ENCODE measurements around the gene KLF16. TPM values are rescaled to one million over a fixed set of nuclear protein-coding genes. Genes with fewer than 3 reads are reported as not detected.

The KLF16 gene
- total and polyA plus RNA-seq, 10 of the 15 experiments (the other 5 are each of a cell fraction or from before 2014, with no cell fraction given) = 0.03 to 41.2 (median 2.6) TPM

DNA sequence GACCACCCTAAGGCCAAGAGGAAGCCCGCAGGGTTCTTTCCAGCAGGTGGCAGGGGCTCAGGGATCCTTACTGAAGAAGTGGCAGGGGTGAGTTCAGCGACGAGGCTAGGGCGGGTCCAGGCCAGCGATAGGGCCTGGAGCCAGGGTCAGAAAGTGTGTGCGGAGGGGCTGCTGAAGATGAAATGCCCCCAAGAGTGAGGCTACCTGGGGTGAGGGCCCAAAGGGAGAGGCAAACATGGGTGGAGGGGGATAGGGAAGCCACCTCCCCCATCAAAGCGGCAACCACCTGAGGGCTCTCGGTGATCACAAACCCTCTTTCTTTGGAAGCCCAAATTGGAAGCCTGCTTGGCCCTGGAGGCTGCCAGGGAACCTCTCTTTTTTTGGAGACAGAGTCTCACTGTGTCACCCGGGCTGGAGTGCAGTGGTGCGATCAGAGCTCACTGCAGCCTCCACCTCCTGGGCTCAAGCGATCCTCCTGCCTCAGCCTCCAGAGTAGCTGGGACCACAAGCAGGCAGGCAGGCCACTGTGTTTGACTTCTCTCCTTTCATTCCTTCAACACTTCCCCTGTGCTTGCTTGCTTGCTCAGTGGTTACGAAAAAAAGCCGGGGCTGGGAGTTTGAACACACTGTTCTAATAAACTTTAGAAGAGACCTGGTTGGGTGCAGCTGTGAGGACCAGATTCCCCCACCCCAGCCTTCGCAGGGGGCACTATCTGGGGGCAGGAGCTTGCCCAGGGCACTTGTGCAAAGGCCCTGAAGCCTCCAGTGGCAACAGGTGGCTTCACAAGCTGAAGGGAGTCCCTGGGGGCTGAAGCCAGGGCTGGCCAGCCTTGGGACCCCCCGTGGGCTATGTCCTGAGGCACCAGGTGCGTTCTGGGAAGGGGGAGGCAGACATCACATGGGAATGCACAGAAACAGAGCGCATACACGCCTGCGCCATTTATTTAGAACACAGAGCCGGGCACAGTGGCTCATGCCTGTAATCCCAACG, 49.9 kb downstream of the KLF16 start:
- in situ Hi-C loops (cut with MboI) = no loop called here
- 51% methylated on average over 21 of the region's 21 CpGs for WGBS (ENCODE audit: insufficient coverage, insufficient replicate concordance, low lambda C conversion rate, missing lambda C conversion rate)

DNA sequence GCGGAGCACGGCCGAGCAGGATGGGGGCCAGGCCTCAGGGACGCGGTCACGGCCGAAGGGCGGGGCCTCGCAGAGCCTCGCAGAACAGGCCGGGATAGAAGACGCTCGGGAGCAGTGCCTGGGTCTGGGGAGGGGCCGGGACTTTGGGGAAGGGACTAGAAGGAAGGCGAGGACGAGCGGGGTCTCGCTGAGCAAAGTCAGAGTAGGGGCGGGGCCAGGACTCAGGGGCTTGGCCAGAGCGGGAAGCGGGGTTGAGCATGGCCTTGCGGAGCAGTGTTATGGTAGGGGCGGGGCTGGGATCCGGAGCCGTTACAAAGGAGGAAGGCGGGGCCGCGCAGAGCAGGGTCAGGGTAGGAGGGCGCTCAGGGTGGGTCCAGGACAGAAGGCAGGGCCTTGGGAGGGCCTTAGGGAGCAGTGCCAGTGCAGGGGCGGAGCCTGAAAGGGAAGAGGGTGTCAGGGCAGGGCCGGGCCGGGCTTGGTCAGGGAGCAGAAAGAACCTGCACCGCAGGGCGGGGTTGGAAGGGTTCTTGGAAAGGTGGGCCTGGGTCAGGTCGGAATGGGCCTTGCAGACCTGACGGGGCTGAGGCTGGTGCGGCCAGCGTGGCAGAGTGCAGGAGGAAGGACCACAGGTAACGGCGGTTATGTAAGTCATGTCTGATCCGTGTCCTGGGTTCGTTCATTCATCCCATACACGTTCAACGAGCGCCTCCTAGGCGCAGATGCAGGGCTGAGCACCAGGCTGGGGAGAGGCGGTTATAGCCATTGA, 50.8 kb downstream of the KLF16 start:
- Histone ChIP-seq H3K27ac (ENCODE audit: control insufficient read depth, insufficient read depth) (peak overlapping the region; percentile 46), H3K36me3 (ENCODE audit: control insufficient read depth in 2 of 2, insufficient read depth in 2 of 2, low read length in 1 of 2) (peaks cover 0 to 15% of the 10 kb centered on the region in 2 experiments; a peak in 2 of 4 replicates), H4K20me1 (ENCODE audit: control insufficient read depth, insufficient read depth) (no peaks in the 10 kb centered on the region), H3K27me3 (replicated peaks in 1 of 2; ENCODE audit: control insufficient read depth in 2 of 2, insufficient read depth in 2 of 2, low read length in 1 of 2) (no peaks in the 10 kb centered on the region), H3K9me3 (replicated peaks; ENCODE audit: control insufficient read depth, insufficient read depth, low read length) (no peaks in the 10 kb centered on the region), H3K9ac (ENCODE audit: control insufficient read depth, insufficient read depth, low read length) (peak overlapping the region; percentile 62), H2AFZ (ENCODE audit: control insufficient read depth, low read depth, low read length) (peak overlapping the region; percentile 88), H3K4me3 (peak overlapping the region; percentile 75), H3K4me2 (ENCODE audit: control insufficient read depth, insufficient read depth) (peak overlapping the region; percentile 87), H3K4me1 (ENCODE audit: control insufficient read depth, insufficient read depth, low read length) (peaks cover 3% of the 10 kb centered on the region; the same call in 1 of the 2 replicates), H3K79me2 (ENCODE audit: control insufficient read depth, insufficient read depth, low read length) (no peaks in the 10 kb centered on the region)
- under 1% methylated on average over 33 of the region's 47 CpGs for WGBS (ENCODE audit: insufficient coverage, insufficient replicate concordance, low lambda C conversion rate, missing lambda C conversion rate)
- no TSS peak for BruUV-seq (replicated peaks)
- FAIRE-seq (peak; percentile 95), ATAC-seq (peak; percentile 95), DNase-seq (ENCODE audit: low read depth, low spot score) (peak; percentile 82)
- RAD21 ChIA-PET (ENCODE audit: unreplicated experiment) = no interaction called here
- in situ Hi-C loops (cut with MboI) = no loop called here
- intact Hi-C loops (cut with micrococcal nuclease; ENCODE audit: unreplicated experiment) = no loop called here
- SMC1A ChIA-PET (ENCODE audit: uncharacterized antibody, unreplicated experiment) = no interaction called here
- CTCF ChIA-PET = interaction anchor here (0.8 kb wide), 1 partner anchor 14 kb away, joined by 3 read pairs; no protein-coding TSS in a partner anchor
- POLR2A ChIA-PET = interaction anchor here (1.0 kb wide), 1 partner anchor 222 kb away, joined by 3 read pairs; no protein-coding TSS in a partner anchor
- TF ChIP-seq, protein P1, sequence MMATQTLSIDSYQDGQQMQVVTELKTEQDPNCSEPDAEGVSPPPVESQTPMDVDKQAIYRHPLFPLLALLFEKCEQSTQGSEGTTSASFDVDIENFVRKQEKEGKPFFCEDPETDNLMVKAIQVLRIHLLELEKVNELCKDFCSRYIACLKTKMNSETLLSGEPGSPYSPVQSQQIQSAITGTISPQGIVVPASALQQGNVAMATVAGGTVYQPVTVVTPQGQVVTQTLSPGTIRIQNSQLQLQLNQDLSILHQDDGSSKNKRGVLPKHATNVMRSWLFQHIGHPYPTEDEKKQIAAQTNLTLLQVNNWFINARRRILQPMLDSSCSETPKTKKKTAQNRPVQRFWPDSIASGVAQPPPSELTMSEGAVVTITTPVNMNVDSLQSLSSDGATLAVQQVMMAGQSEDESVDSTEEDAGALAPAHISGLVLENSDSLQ (IDR thresholded peaks at IDR 0.05) = no peak
- TF ChIP-seq, protein P2, sequence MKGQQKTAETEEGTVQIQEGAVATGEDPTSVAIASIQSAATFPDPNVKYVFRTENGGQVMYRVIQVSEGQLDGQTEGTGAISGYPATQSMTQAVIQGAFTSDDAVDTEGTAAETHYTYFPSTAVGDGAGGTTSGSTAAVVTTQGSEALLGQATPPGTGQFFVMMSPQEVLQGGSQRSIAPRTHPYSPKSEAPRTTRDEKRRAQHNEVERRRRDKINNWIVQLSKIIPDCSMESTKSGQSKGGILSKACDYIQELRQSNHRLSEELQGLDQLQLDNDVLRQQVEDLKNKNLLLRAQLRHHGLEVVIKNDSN (IDR thresholded peaks at IDR 0.05; ENCODE audit: borderline replicate concordance, extremely low read length, insufficient read depth, low read depth, low read length) = no peak
- TF ChIP-seq POLR2AphosphoS5 (IDR thresholded peaks at IDR 0.05; ENCODE audit: low read length) (0 out of 2 replicates have a peak, but pooled peaks have one; percentile 48), ZNF217 (IDR thresholded peaks at IDR 0.05) (no peak), GATAD2B (conservative IDR thresholded peaks at IDR 0.05; ENCODE audit: low read depth) (0 out of 2 replicates have a peak, but pooled peaks have one; percentile 29), KDM1A (IDR thresholded peaks at IDR 0.05; ENCODE audit: borderline replicate concordance) (no peak), SMAD5 (IDR thresholded peaks at IDR 0.05; ENCODE audit: low read depth) (no peak)
- TF ChIP-seq, protein P3, sequence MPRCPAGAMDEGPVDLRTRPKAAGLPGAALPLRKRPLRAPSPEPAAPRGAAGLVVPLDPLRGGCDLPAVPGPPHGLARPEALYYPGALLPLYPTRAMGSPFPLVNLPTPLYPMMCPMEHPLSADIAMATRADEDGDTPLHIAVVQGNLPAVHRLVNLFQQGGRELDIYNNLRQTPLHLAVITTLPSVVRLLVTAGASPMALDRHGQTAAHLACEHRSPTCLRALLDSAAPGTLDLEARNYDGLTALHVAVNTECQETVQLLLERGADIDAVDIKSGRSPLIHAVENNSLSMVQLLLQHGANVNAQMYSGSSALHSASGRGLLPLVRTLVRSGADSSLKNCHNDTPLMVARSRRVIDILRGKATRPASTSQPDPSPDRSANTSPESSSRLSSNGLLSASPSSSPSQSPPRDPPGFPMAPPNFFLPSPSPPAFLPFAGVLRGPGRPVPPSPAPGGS (IDR thresholded peaks at IDR 0.05; ENCODE audit: borderline replicate concordance, insufficient read depth, low read depth, low read length, poor library complexity, severe bottlenecking) = peak; percentile 47

More for the DNA sequence above, 49.9 kb downstream of the KLF16 start:
- FAIRE-seq = no peak
- Histone ChIP-seq H3K27ac (ENCODE audit: control insufficient read depth, insufficient read depth) (peak overlapping the region; percentile 46), H3K27me3 (replicated peaks in 1 of 2; ENCODE audit: control insufficient read depth in 2 of 2, insufficient read depth in 2 of 2, low read length in 1 of 2) (no peaks in the 10 kb centered on the region), H3K4me2 (ENCODE audit: control insufficient read depth, insufficient read depth) (peak overlapping the region; percentile 87), H3K9me3 (replicated peaks; ENCODE audit: control insufficient read depth, insufficient read depth, low read length) (no peaks in the 10 kb centered on the region), H3K4me1 (ENCODE audit: control insufficient read depth, insufficient read depth, low read length) (peaks cover 3% of the 10 kb centered on the region; the same call in 1 of the 2 replicates), H2AFZ (ENCODE audit: control insufficient read depth, low read depth, low read length) (peak overlapping the region; percentile 88), H3K36me3 (ENCODE audit: control insufficient read depth in 2 of 2, insufficient read depth in 2 of 2, low read length in 1 of 2) (peaks cover 0 to 19% of the 10 kb centered on the region in 2 experiments; a peak in 2 of 4 replicates), H3K79me2 (ENCODE audit: control insufficient read depth, insufficient read depth, low read length) (no peaks in the 10 kb centered on the region), H3K9ac (ENCODE audit: control insufficient read depth, insufficient read depth, low read length) (peak overlapping the region; percentile 48; the same call in 1 of the 2 replicates), H3K4me3 (peak overlapping the region; percentile 75), H4K20me1 (ENCODE audit: control insufficient read depth, insufficient read depth) (no peaks in the 10 kb centered on the region)
- intact Hi-C loops (cut with micrococcal nuclease; ENCODE audit: unreplicated experiment) = no loop called here
- no TSS peak for BruUV-seq (replicated peaks)
- no peak for DNase-seq (ENCODE audit: low read depth, low spot score)
- no peak for ATAC-seq
- POLR2A ChIA-PET = no interaction called here
- CTCF ChIA-PET = interaction anchor here (0.6 to 1.4 kb wide), 7 partner anchors 12 to 141 kb away, joined by 3 to 8 read pairs (median 4); no protein-coding TSS in a partner anchor
- TF ChIP-seq TAF1 (IDR thresholded peaks at IDR 0.05; ENCODE audit: borderline replicate concordance, low read depth, low read length) (no peak), SMARCA5 (IDR thresholded peaks at IDR 0.05) (0 out of 2 replicates have a peak, but pooled peaks have one; percentile 9)
- RAD21 ChIA-PET (ENCODE audit: unreplicated experiment) = no interaction called here
- SMC1A ChIA-PET (ENCODE audit: uncharacterized antibody, unreplicated experiment) = no interaction called here
